GM18498 (cell line): Measurements from ENCODE around the gene CLCNKB.

Experiments
- ATAC-seq: cut with Tn5 transposase; IDR thresholded peaks from one replicate; pipeline ENCODE4 v1.9.1; 2021; ENCODE audit warnings: mild to moderate bottlenecking, moderate library complexity; ENCODE audit not compliant: unreplicated experiment

Gene CLCNKB

DNA sequence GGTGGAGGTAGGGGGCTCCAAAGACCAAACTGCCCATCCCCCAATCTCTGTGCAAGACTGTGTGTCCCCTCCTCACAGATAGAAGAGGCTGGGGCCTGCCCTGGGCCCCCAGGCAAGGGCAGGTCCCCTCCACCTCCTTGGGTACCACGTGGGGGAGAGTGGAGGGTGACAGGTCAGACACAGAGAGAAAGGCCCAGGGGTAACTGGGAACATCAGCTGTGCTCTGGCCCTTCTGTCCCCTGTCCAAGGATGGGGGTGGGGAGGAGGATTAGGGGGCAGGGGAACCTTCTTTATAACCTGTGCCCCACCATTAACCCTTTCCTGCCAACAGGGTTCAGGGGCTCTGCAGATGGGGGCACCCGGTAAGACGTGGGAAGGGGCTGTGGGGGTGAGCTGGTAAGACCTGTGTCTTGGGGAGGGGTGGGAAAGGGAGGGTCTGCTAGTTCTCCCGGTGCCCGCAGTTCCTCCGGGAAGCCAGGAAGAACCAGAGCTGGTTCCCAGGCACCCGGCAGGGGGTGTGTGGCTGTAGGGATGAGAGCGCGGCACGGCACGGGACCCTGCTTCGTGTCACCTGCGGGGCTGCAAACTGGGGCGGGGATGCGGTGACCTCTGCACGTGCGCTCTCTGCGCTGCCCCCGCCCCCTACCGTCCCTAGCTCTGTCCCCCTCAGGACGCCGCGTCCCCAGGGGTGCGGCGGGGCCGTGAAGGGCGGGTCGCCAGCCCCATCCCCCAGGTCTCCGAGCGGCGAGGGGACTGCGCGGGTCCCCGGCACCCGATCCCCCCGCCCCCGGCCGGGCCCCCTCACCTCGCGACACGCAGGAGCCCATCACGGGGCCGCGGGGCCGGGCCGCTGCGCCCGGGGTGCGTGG is 29.3 kb downstream of the CLCNKB start:
- no peak for ATAC-seq

DNA sequence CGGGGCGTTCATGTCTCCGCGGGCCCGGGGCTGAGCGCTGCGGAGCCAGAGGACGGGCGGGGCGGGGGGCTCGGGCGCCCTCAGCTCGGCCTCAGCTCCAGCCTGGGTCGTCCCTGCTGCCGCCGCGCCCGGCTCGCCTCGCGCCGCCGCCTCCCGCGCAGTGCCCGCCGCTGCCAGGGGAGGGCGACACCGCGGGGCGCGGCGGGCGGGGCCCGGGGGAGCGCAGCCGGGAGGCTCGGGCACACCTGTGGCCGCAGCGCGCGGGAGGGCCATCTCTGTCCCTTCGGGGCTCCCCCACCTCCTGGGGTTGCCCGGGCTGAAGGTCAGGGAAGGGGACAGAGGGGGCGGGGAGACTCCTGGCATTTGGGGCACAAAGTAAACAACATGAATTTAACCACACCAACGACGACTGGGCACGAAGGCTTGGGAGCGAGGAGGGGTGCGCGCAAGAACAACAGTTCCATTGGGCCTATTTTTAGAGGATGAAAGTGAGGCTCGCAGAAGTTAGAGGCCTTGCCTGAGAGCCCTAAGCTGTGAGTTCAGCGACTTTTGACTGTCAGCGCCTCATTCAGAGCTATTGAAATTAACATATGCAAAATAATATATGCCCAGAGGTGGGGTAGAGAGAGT is 30.0 kb downstream of the CLCNKB start, which contains the start of gene FAM131C:
TSS of gene FAM131C (minus strand) at position 162 of the 630 bp plus-strand sequence. CDS start 209 bp downstream, outside the sequence.
- ATAC-seq, result no peak

DNA sequence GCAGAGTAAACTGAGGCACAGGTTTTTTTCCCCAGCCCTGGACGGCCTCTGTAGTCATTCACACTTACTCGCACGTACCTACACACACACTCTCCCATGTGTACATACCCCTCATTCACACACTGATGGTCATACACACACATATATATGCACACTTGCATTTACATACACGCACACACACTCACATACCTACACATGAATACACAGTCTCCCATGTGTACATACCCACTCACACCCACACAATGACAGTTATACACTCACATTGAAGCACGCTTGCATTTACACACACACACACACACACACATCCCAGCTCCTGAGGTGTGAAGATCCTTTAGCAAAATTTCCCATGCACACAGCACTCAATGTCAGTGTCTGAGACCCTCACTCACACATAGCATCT is 30.6 kb downstream of the CLCNKB start:
- no peak for ATAC-seq

DNA sequence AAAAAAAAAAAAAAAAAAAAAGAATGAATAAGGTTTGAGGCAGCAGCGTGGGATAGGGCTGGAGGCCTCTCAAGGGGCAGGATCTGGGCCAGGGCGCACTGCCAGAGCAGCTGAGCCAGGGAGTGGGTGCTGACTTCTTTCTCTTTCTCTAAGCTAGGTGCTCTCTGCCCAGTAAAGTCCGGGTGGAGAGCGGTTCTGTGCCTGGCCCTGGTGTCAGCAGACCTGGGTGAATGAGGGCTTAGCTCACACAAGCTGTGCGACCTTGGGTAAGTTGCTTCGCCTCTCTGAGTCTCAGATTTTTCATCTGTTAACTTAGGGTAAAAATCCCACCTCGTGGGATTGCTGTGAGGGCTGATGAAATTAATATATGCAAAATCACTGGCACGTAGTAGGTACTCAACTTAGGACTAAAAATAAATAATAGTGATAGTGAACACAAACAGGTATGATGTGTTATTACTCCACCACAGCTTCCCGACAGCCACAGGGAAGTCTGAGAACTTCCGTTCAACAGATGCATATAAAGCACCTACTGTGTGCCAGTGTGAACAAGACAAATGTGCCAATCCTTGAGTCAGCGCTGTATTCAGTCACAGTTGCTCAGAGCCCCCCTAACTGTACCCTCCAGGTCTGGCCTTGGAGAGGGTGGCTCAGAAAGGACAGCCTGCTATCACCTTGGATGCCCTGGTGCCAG is 31.9 kb downstream of the CLCNKB start:
- no peak for ATAC-seq

DNA sequence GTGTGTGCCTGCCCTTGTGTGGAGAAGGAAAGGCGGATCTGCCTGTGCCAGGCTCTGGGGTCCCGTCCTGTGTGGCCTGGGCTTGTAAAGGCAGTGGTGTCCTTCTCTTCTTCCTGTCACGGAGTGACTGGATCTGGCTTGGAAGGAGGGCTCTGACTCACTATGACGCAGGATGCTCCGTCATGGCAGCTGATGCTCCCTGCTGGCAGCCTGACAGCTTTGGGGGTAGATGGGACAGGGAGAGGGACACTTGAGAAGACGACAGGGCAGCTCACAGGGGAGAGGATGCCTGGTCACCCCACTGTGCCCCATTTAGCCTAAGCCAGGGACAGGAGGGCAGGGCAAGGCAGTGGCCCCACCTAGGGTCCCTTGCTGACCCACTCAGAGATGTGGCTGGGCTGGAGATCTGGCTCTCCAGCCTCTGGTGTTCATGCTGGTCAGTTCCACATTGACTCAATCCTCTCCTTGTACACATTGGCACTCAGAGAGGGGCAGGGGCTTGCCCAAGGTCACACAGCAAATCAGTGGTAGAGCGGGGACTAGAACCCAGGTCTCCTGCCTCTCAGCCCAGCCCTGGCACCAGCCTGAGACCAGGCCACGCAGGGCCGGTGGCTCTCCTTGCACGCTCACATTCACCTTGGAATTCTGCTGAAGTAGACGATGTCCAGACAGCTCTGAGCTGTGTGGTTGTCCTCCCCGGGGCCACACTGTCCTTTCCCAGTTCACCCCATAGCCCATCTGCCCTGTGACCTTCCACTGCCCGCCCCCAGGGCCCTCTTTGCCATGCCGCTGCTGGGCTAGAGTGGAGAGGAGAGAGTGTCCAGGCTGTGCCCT is 32.7 kb downstream of the CLCNKB start:
- no peak for ATAC-seq

DNA sequence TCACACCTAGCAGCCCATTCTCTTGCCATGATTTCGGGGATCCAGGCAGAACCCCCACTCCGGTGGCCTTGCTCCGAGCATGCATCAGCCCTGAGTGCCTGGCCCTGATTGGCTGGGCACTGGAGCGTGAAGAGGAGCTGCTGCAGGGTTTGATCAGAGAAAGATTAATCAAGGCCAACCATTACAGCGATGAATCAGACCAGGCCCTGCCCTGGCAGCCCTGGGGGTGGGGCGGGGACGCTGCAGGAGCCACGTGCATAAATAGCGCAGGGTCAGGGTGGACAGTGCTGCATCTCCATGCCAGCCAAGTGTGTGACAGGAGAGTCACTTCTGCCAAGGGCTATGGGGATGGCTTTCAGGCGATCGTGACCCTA is 33.3 kb downstream of the CLCNKB start:
- no peak for ATAC-seq

DNA sequence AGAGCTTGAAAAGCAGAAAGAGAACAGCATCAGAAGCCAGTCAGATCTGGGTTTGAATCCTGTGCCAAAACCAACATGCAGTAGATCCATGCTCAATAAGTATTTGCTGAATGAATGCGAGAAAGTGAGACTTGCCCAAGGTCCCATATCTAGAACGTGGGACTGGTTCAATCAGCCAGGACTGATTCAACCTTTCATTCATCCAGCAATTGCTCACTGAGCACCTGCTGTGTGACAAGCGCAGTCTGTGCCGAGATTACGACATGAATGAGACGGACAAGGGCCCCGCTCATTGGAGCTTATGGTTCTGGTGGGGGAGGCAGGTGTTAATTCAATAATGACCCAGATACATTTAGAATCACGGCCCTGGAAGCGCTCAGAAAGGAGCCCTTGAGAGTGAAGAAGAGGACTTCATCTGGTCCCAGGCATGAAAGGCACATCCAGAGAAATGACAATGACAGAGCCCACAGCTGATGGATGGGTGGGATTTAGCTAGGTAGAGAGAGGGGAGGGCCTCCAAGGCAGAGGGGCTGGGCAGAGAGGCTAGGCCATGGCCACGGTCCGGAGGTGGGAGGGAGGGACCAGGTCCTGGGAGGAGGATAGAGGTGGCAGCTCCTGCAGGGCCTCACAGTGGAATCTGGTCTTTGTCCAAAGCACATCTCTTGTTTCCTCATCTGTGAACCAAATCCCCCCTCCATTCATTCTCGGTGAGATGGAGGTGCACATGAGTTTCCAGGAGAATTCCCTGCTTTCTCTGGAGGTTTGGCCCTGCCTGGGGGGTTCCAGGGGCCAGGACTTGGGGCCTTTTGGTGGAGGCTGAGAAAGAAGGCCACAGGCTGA is 34.0 kb downstream of the CLCNKB start:
- no peak for ATAC-seq

DNA sequence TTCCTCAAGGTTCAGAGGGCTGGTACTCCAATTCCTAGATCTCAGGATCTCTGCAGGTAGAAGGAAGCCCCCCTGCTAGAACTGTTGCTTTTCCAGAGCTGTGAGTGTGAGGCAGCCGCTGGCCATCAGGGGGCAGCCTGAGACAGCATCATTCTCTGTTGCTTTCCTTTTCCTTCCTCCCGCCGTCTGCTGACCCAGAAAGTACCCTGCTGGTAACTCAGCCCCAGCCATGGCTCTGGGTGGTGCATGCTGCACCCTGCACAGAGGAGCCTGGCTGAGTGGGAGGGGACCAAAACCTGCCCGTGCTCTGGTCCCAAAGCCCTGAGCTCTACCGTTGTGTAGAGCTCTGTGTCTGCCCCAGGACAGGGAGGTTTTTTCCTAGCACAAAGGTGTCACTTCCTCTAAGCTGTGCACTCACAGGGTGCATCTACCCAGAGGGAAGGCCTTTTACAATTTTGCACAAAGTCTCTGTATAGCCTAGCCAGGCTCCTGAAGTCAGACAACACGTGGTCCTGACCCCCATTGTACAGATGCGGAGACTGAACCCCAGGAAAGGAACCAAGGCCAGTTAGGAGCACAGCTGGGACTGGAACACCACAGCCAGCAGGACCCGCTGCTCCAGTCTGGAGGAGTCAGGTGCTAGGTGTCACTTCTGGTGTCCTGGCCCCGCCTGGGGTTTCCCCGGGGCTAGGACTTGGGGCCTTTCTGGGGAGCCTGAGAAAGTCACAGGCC is 35.5 kb downstream of the CLCNKB start:
- peak; percentile 57 for ATAC-seq

DNA sequence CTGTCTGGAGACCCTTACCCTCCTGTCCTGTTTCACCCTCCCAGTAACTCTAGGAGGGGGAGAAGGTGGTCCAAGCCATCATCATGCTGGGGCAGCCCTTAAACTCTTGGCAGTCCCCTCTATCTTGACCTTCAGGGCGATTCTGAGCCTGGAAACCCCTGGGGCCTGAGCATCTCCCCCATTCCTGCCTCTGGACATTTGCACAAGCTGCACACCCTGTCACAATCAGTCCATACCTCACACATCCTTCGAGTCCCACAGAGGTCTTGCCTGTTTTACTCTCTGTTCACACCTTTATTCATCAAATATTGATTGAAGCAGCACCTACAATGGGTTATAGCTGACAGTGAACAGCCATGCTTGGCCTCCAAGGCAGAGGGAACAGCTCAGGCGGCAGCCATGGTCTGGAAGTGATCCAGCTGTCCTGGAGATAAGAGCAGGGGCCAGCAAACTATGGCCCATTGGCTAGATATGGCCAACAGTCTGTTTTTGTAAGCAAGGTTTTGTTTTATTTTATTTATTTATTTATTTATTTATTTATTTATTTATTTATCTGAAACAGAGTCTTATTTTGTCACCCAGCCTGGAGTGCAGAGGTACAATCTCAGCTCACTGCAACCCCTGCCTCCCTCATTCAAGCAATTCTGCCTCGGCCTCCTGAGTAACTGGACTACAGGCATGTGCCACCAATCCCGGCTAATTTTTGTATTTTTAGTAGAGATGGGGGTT is 37.0 kb downstream of the CLCNKB start:
- ATAC-seq, result no peak

DNA sequence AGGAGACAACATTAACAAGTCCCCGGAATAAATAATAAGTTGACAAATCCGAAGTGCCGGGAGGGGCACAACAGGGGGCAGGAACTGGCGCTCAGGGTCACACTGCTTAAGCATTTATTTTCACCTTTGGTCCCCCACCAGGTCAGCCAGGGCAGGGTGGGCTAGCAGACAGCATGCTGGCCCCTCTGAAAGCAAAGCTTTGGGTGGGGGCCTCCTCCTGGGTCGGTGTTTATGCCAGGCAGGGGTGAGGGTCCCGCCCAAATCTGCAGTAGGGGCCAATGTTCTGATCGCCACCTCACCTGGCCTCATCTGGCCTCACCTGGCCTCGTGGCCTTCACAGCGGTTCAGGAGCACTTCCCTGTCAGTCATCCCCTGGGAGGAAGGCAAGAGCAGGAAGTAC is 38.1 kb downstream of the CLCNKB start:
- ATAC-seq, result no peak

DNA sequence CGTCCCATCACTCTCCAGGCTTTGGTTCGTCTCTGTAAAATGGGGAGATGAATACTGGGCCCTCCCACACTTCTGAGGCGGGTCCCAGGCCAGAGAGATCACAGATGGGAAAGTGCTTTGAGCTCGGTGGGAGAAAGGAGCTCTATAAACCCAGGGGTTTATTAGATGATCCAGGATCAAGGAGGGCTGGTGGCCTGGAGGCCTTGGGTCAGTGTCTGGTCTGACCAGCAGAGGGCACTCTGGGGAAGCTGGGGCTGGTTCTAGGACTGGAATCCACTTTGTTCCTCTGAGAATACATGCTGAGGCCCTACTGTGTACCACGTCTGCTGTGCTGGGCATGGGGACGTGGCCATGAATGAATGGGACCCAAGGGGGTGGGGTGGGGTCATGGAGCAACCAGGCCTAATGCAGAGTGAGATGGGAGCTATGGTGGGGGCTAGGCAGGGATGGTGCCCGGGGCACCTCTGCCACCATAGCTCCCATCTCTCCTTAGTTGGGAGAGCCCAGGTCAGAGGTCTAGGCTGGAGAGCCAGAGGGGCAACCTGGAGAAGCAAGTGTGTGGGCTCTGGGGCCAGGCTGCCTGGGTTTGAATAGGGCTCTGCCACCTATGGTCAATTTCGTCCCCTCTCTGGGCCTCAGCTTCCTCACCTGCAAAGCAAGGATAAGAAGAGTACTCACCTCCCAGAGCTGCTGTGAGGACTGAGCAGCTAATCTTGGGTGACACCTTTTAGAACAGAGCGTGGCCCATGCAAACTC is 38.9 kb downstream of the CLCNKB start:
- no peak for ATAC-seq

DNA sequence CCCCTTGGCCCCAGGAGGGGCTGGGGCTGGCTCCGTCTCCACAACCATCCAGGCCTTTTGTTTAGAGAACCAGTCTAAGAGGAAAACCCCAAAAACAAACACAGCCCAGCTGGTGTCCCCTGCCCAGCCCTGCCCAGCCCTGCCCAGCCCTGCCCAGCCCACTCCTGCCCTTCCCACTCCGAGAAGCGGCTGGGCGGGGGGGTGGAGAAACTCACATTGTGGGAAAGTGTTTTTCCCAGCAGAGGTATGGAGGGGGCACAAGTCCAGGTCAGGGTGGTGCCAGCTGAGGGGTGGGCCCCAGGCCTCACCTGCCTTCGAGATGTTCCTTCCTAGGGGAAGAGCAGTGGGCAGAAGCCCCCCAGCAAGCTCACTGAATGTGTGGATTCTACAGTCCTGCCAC is 39.9 kb downstream of the CLCNKB start:
- no peak for ATAC-seq

DNA sequence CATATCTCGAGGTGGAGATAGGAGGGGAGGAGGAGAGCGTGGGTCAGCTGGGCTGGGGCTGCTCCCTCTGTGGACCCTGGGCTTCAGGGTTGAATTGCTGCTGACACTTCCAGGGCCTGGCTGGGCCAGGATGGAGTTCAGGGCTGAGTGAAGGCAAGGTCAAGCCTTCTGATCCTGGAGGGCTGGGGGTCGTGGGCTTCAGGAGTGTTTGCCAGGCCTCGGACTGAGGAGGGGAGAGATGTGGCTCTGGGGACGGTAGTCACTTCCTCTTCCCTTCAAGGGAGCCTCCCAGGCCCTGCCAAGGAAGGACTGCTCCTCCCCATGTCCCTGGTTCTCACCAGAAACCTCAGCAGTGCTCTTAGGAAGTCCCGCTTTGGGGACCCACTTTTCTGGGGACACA is 41.9 kb downstream of the CLCNKB start:
- ATAC-seq, result no peak

DNA sequence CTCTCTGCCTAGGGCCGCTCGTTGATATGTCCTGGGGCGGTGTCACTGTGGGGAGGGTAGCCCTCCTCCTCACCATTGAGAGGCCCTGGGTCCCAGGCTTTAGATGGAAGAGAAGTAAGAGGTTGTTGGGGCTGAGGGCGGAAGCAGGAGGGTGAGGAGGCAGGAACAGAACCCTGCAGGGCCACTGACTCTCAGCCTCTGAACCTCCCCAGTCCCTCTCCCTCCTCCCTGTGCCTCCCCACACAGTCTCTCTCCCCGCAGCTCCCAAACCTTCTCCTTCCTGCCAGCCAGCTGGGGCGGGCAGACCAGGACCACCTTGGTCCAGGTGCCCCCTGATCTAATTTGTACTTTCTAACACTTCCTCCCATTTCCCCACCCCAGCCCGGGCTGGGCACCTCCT is 44.2 kb downstream of the CLCNKB start:
- no peak for ATAC-seq

DNA sequence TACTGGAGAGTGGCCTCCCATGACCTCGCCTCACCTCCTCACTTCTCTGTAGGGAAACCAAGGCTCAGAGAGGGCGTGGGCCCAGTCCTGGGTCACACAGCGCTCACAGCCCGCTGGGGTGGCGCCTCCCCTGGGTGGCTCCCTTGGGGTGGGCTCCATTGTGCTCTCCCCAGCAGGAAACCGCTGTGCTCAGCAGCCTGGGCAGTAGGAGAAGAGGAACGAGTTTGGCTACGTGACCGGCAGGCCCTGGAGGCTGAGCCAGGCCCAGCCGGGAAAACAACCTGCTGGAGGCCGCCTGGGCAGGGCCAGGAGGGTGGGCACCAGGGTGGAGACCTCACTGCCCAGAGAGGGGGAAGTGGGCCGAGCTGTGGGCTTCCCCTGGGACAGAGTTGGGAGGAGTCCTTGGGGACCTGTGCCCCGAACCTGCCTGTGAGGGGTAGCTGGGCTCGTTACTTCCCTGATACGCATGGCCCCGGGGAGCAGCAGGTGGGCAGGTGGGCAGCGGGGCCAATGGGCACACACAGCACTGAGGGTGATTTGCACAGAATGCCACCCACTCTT is 44.8 kb downstream of the CLCNKB start:
- ATAC-seq, result no peak

DNA sequence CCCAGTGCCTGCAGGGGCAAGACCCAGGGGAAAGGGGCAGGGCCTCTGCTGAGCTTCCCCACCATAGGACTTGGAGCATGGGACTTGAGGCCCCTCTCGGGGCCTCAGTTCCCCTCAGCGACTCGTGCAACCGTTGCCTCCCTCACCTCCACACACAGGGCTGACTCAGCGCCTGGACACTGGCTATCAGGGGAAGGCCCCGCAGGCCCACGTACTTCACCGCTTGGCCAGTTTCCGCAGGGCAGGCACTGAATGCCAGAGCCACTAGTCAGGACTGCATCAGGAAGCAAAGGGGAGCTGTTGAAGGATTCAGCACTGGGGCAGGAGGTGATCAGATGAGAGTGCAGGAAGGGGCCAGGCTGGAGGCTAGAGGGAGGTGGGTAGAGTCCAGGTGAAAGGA is 45.4 kb downstream of the CLCNKB start:
- ATAC-seq, result no peak

DNA sequence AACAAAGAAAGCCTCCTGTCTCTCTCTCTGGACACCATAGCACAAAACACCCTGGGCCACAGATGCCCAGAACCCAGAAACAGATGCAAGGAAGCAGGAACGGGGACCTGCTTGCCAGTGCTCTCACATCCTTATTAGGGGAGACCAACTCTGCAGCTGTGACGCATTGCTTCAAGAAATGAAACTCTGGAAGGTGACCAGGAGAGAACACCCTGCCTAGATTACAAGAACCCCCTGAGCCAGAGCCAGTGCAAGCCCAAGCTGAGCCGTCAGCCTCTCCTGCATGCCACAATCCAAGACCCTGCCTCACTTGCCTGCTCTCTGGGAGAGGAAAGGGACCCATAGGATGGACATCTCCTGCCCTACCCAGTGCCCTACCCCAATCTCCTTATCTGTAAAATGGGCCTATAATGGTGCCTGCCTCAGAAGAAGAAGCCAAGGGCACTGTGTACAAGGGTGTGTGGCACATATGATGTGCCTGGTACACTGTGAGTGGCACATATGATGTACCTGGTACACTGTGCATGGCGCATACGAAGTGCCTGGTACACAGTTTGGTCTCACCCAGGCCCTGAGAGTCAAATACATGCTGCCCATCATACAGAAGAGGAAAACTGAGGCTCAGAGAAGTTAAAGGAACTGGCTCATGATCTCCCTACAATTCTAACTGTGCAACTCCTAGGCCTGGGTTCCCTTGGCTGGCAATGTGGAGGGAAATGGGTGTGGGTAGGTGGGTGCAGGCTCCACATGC is 46.7 kb downstream of the CLCNKB start:
- no peak for ATAC-seq
